ENCODE measurements around the gene DDX1. TPM values are rescaled to one million over a fixed set of nuclear protein-coding genes. Genes with fewer than 3 reads are reported as not detected.
A peak's percentile ranks its signal among the peaks of the same experiment; 100 is the strongest.

Gene DDX1
- total RNA-seq, 1 donor from 2014 or later = 255 TPM

GRCh38 chr2:15594291-15595256 is 2.9 kb downstream of the DDX1 start:
- DNase-seq = no peak
- H3K9me3 Mint-ChIP-seq (ENCODE audit: unreplicated experiment) = peaks cover 12% of the 10 kb centered on the region
- H3K27me3 Mint-ChIP-seq (ENCODE audit: unreplicated experiment) = peaks cover 13% of the 10 kb centered on the region
- H3K4me3 Mint-ChIP-seq (ENCODE audit: unreplicated experiment) = peak overlapping the region; percentile 96
- no peak for TF ChIP-seq CTCF (IDR thresholded peaks at IDR 0.05; ENCODE audit: partially characterized antibody, unreplicated experiment)
- H3K27ac Mint-ChIP-seq (ENCODE audit: unreplicated experiment) = no peak overlapping the region
- H3K36me3 Mint-ChIP-seq (ENCODE audit: unreplicated experiment) = no peaks in the 10 kb centered on the region
- H3K4me1 Mint-ChIP-seq (ENCODE audit: low read depth, unreplicated experiment) = peaks cover 16% of the 10 kb centered on the region

GRCh38 chr2:15595342-15595905 is 3.8 kb downstream of the DDX1 start:
- H3K36me3 Mint-ChIP-seq (ENCODE audit: unreplicated experiment) = no peaks in the 10 kb centered on the region
- H3K4me1 Mint-ChIP-seq (ENCODE audit: low read depth, unreplicated experiment) = peaks cover 23% of the 10 kb centered on the region
- H3K9me3 Mint-ChIP-seq (ENCODE audit: unreplicated experiment) = peaks cover 15% of the 10 kb centered on the region
- H3K27me3 Mint-ChIP-seq (ENCODE audit: unreplicated experiment) = peaks cover 13% of the 10 kb centered on the region
- DNase-seq = no peak
- H3K4me3 Mint-ChIP-seq (ENCODE audit: unreplicated experiment) = no peak overlapping the region
- TF ChIP-seq CTCF (IDR thresholded peaks at IDR 0.05; ENCODE audit: partially characterized antibody, unreplicated experiment) = no peak
- H3K27ac Mint-ChIP-seq (ENCODE audit: unreplicated experiment) = no peak overlapping the region

- Mint-ChIP-seq H3K4me3 (ENCODE audit: unreplicated experiment) (no peak overlapping the region), H3K9me3 (ENCODE audit: unreplicated experiment) (peaks cover 15% of the 10 kb centered on the region), H3K27me3 (ENCODE audit: unreplicated experiment) (peaks cover 13% of the 10 kb centered on the region), H3K36me3 (ENCODE audit: unreplicated experiment) (no peaks in the 10 kb centered on the region), H3K4me1 (ENCODE audit: low read depth, unreplicated experiment) (peaks cover 24% of the 10 kb centered on the region), H3K27ac (ENCODE audit: unreplicated experiment) (peak overlapping the region; percentile 13)
- TF ChIP-seq CTCF (IDR thresholded peaks at IDR 0.05; ENCODE audit: partially characterized antibody, unreplicated experiment) = no peak
- no peak for DNase-seq
These were observed 4.3 kb downstream of the DDX1 start for GRCh38 chr2:15595936-15596335.

GRCh38 chr2:15596350-15596749 is 4.7 kb downstream of the DDX1 start:
- DNase-seq = no peak
- Mint-ChIP-seq H3K27ac (ENCODE audit: unreplicated experiment) (peak overlapping the region; percentile 13), H3K36me3 (ENCODE audit: unreplicated experiment) (no peaks in the 10 kb centered on the region), H3K27me3 (ENCODE audit: unreplicated experiment) (peaks cover 11% of the 10 kb centered on the region), H3K4me1 (ENCODE audit: low read depth, unreplicated experiment) (peaks cover 23% of the 10 kb centered on the region), H3K9me3 (ENCODE audit: unreplicated experiment) (peaks cover 15% of the 10 kb centered on the region), H3K4me3 (ENCODE audit: unreplicated experiment) (no peak overlapping the region)
- no peak for TF ChIP-seq CTCF (IDR thresholded peaks at IDR 0.05; ENCODE audit: partially characterized antibody, unreplicated experiment)

GRCh38 chr2:15596968-15597367 is 5.3 kb downstream of the DDX1 start:
- no peak for DNase-seq
- Mint-ChIP-seq H3K36me3 (ENCODE audit: unreplicated experiment) (no peaks in the 10 kb centered on the region), H3K27me3 (ENCODE audit: unreplicated experiment) (peaks cover 5% of the 10 kb centered on the region), H3K4me3 (ENCODE audit: unreplicated experiment) (no peak overlapping the region), H3K27ac (ENCODE audit: unreplicated experiment) (no peak overlapping the region), H3K9me3 (ENCODE audit: unreplicated experiment) (peaks cover 15% of the 10 kb centered on the region), H3K4me1 (ENCODE audit: low read depth, unreplicated experiment) (peaks cover 26% of the 10 kb centered on the region)
- no peak for TF ChIP-seq CTCF (IDR thresholded peaks at IDR 0.05; ENCODE audit: partially characterized antibody, unreplicated experiment)

Data from glutamatergic neuron (in vitro differentiated cells).